HTERT RPE-1 (cell line): ENCODE measurements around the gene TNNC2.
"Not testable (repeated sequence)": the region's sequence is repeated elsewhere in the genome, so short reads cannot be mapped to it uniquely, and the experiment has no call there.

ENCODE experiments used
- in situ Hi-C: fragments of 300-500 bp; cut with MboI; formaldehyde crosslinking; loops from 4 replicates; pipeline ENCODE4 v1.14.3; 2020; ENCODE audit warnings: low sequenced_read_pairs

Gene TNNC2

GRCh38 chr20:45848969-45849582 lies 22.0 kb upstream of the TNNC2 start:
- in situ Hi-C loops = no loop called here

- in situ Hi-C loops = no loop called here
Observed at GRCh38 chr20:45848421-45848820, 21.3 kb upstream of the TNNC2 start.

- in situ Hi-C loops = no loop called here
Observed at GRCh38 chr20:45845452-45845851, 18.3 kb upstream of the TNNC2 start.

- in situ Hi-C loops = no loop called here
Observed at GRCh38 chr20:45843506-45843905, 16.4 kb upstream of the TNNC2 start.

GRCh38 chr20:45842169-45842812 lies 15.2 kb upstream of the TNNC2 start:
- in situ Hi-C loops = no loop called here

GRCh38 chr20:45841407-45842129 lies 14.5 kb upstream of the TNNC2 start:
- in situ Hi-C loops = no loop called here

- in situ Hi-C loops = no loop called here
Observed at GRCh38 chr20:45840700-45841198, 13.6 kb upstream of the TNNC2 start.

- in situ Hi-C loops = no loop called here
Observed at GRCh38 chr20:45836841-45837240, 9.7 kb upstream of the TNNC2 start.

GRCh38 chr20:45835825-45836224 lies 8.7 kb upstream of the TNNC2 start:
- in situ Hi-C loops = no loop called here

GRCh38 chr20:45835329-45835765 lies 8.2 kb upstream of the TNNC2 start:
- in situ Hi-C loops = no loop called here

- in situ Hi-C loops = no loop called here
Observed at GRCh38 chr20:45834797-45835161, 7.7 kb upstream of the TNNC2 start.

GRCh38 chr20:45833883-45834796 lies 7.0 kb upstream of the TNNC2 start:
- in situ Hi-C loops = no loop called here

- in situ Hi-C loops = no loop called here
Observed at GRCh38 chr20:45833030-45833882, 6.1 kb upstream of the TNNC2 start, which contains the start of gene SNX21. Gene SNX21 (plus strand): TSS chr20:45833799. CDS start chr20:45833920, 121 bp downstream.

GRCh38 chr20:45832619-45833018 lies 5.5 kb upstream of the TNNC2 start:
- in situ Hi-C loops = no loop called here

- in situ Hi-C loops = not testable (repeated sequence)
Observed at GRCh38 chr20:45829673-45830106, 2.6 kb upstream of the TNNC2 start.

- in situ Hi-C loops = no loop called here
Observed at GRCh38 chr20:45828589-45828988, 1.5 kb upstream of the TNNC2 start.

- in situ Hi-C loops = no loop called here
Observed at GRCh38 chr20:45827712-45828111, 600 bp upstream of the TNNC2 start.

- in situ Hi-C loops = no loop called here
Observed at GRCh38 chr20:45826381-45827019, 612 bp downstream of the TNNC2 start.
